GM12874 (cell line): ENCODE results near the gene FAM161B.

Experiments
- CTCF ChIP-seq: IDR thresholded peaks from 2 replicates; pipeline ENCODE4 v1.5.1; 2011; ENCODE audit warnings: low read depth, mild to moderate bottlenecking, control low read depth, low read length, moderate library complexity; ENCODE audit not compliant: insufficient read depth

The FAM161B gene

DNA sequence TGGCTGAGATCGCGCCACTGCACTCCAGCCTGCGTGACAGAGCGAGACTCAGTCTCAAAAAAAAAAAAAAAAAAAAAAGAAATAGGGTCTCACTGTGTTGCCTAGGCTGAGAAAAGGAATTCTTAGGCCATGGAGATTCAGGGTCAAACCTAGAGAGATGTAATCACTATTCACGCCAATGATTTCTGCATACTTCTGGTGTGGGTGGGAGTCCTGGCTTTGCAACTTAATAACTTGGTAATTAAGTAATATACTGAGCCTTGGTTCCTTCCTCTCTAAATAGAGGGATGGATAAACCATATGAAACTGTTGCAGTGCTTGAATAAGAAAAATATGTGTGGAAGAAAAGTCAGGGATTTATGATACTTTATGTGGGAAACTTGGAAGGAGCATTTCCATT is 60.5 kb downstream of the FAM161B start:
- TF ChIP-seq CTCF, result no peak

- no peak for TF ChIP-seq CTCF
Measured at GRCh38 chr14:73888971-73889370, 60.9 kb downstream of the FAM161B start.

DNA sequence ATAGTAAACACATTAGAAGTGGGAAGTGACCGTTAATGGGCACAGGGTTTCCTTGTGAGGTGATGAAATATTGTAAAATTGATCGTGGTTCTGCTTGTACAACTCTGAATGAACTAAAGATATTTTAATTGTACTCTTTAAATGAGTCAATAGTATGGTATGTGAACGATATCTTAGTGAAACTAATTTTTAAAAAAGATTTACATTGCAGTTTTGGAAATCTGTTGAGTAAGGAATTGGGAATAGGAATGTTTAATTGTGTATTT is 61.5 kb downstream of the FAM161B start:
- TF ChIP-seq CTCF, result no peak

GRCh38 chr14:73887694-73888459 is 62.0 kb downstream of the FAM161B start:
- TF ChIP-seq CTCF, result no peak

DNA sequence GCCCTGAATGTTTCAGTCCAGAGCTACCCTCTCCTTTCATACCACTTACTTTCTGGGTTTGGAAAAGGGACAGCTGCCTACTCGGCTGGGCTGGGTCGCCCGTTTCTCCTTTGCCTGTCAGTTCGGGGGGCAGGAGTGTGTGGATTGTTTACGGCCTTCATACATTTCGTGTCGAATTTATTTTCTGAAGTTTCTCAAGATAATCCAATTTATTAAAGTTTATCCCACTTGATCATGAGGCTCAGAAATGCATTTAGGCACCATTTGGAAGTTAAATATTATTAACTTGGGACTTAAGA is 62.6 kb downstream of the FAM161B start:
- no peak for TF ChIP-seq CTCF

DNA sequence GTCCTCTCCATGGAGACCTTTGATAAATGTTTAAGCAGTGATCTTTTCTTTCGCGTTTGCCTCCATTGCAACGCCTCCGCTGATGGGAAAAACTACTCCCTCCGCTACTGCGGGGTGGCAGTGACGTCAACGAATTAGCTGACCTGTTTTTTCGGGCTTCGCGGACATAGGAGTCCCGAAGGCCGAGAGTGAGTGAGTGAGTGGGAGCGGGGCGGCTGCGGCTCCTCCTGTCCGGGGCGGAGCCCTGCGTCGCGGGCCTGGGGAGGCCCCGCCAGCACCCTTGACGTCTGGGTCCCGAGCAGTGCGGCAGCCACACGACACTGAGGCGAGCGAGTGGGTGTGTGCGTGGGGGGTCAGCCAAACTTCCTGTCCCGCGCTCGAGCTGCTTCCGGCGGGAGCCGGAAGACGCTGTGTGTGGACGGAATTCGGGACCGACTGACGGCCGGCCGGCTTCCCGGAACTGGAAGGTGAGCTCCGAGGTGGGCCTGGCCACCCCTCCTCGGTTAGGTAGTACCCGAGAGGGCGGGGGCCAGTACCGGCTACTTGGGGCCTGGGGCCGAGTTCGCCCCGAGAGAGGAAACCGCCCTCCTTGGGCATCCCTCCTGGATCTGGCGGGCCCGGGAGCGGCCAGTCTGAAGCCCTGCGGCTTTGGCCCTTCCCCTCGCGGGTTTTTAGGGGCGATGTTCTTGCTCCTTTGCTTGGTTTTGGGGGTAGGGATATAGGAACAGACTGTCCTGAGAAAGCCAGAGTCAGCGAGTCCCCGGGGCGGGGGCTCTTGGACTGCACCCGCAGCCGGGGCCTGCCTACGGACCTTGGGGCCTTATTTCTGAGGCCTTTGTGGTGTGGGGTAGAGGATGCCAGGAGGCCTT is 63.2 kb downstream of the FAM161B start, which contains the start of gene ZNF410:
Gene ZNF410, plus strand, starts transcription at position 411 of the 869 bp plus-strand sequence. CDS start 5,317 bp downstream, outside the sequence.
- no peak for TF ChIP-seq CTCF

DNA sequence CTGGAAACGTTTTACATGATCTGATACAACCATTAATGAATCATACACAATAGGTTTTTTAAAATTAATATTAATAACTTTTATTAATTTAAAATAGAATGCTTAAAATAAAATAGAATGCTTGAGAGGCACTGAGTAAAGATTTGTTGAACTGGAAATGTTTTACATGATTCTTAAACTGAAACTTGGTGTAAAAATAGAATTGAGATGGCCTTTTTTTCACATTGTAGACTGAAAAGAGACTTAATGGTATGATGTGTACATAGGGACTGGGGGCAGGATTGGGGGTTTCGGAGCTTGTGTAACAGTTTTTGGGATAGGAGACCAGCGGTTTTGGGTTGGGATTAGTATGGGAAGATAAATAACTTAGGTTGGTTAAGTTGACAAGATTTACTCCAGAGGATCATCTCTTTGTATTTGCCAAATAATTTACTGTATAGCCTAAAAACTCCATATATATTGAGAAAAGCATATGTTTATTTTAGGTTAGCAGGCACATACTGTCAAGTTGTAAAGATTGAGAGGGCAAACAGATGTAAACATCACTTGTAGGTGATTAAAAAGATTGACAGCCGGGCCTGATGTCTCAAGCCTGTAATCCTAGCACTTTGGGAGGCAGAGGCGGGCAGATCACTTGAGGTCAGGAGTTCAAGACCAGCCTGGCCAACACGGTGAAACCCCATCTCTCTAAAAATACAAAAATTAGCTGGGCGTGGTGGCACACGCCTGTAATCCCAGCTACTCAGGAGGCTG is 65.3 kb downstream of the FAM161B start:
- no peak for TF ChIP-seq CTCF
